IPS-NIHi7 (cell line): ENCODE results near the gene FRMD8.
A peak's percentile ranks its signal among the peaks of the same experiment; 100 is the strongest.

Source experiments
- DNase-seq: peaks from one replicate; pipeline ENCODE4 v3.0.0; 2012; ENCODE audit warnings: mixed read lengths; ENCODE audit errors: extremely low spot score

The FRMD8 gene

GRCh38 chr11:65454696-65455456, 68.4 kb downstream of the FRMD8 start:
- DNase-seq, result peak; percentile 98

- DNase-seq, result no peak
These were observed 70.0 kb downstream of the FRMD8 start for GRCh38 chr11:65456418-65456817.

- peak; percentile 71 for DNase-seq
These were observed 73.1 kb downstream of the FRMD8 start for GRCh38 chr11:65459552-65459951.
